ENCODE measurements around the gene SLC9A7.

DNA sequence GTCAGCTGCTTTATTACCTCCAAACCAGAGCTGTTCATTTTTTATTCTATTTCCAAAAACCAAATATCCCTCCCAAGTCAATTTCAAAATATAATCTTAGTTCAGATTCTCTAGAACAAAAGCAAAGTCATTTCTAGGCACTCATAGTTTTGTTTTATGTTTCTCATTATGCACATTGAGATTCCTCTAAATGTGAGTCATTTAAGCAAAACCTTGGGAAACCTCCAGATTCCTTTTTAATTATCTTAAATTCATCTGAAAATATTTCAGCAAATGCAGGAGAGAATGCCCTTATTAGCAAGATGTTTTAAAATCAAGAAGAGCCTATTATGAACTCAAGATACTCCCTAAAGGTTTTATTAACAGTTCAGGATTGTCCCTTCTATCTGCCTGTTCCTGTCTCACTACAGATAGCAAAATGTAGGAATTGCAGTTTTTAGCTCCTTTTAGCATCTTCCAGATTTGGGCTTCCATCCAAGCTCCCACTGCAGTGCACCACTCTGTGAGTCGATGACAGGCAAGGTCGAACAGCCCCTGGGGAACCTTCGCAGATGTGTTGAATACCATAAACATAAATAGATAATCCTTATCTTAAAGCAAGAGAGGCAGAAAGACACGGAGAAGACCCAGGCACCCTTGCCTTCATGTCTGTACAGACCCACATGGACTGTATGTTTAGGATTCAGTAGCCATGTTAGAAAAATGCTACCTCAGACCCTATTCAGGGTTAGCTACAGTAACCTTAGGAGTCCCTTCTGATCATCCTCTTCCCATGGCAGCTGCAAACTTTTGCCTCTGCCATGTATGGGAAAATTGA, 11.3 kb upstream of the SLC9A7 start:
- TF ChIP-seq EZH2 (IDR thresholded peaks at IDR 0.05; ENCODE audit: insufficient read depth, poor library complexity, severe bottlenecking): no peak
- no peak for TF ChIP-seq EZH2phosphoT487 (IDR thresholded peaks at IDR 0.05; ENCODE audit: insufficient read depth, low read depth)
